IMR-90 (cell line): Measurements from ENCODE around the gene CDX1. TPM values are rescaled to one million over a fixed set of nuclear protein-coding genes. Genes with fewer than 3 reads are reported as not detected.

ENCODE experiments used
- ATAC-seq: fragments of 200-7000 bp; cut with Tn5 transposase; 2 replicates; pipeline ENCODE4 v1.9.1; 2020; ENCODE audit warnings: low read depth, mild to moderate bottlenecking, moderate library complexity
- BruUV-seq: library from RNA; stranded (reverse); fragments of 400-500 nt; replicated peaks from 2 replicates; lab custom pipeline; 2021; lab: Mats Ljungman, UMichigan
- CTCF ChIA-PET: fragments of 300-600 bp; formaldehyde crosslinking; extraction: SDS; loops from one replicate; lab custom pipeline; 2021; ENCODE audit warnings: antibody characterized with exemption; lab: Yijun Ruan, JAX
- POLR2A ChIA-PET: fragments of 300-600 bp; sonication (Branson Sonifier 250); formaldehyde crosslinking; loops from one replicate; lab custom pipeline; 2022; ENCODE audit warnings: antibody characterized with exemption; ENCODE audit not compliant: unreplicated experiment; lab: Charles Lee
- DNase-seq: peaks from one replicate; pipeline ENCODE4 v3.0.0; 2013
- H2AFZ ChIP-seq: replicated peaks from 2 replicates; pipeline ENCODE3; 2013; ENCODE audit warnings: low read length, mild to moderate bottlenecking; ENCODE audit not compliant: poor library complexity
- H2AK5ac ChIP-seq: 2 replicates; pipeline ENCODE4 v1.6.1; 2013; ENCODE audit warnings: low read depth, low read length, inconsistent platforms
- H2AK9ac ChIP-seq: replicated peaks from 2 replicates; pipeline ENCODE3; 2013; ENCODE audit warnings: mild to moderate bottlenecking, low read depth, low read length, moderate library complexity; ENCODE audit not compliant: poor library complexity
- H2BK120ac ChIP-seq: 2 replicates; pipeline ENCODE4 v1.6.1; 2013; ENCODE audit warnings: low read depth, low read length, inconsistent platforms
- H2BK15ac ChIP-seq: 3 replicates; pipeline ENCODE4 v1.6.1; 2013; ENCODE audit warnings: low read depth, low read length, inconsistent platforms
- H2BK20ac ChIP-seq: 2 replicates; pipeline ENCODE4 v1.6.1; 2013; ENCODE audit warnings: low read depth, mild to moderate bottlenecking, inconsistent platforms, low read length, moderate library complexity
- H2BK5ac ChIP-seq: 2 replicates; pipeline ENCODE4 v1.6.1; 2013; ENCODE audit warnings: mild to moderate bottlenecking, low read depth, low read length, inconsistent platforms; ENCODE audit not compliant: poor library complexity, severe bottlenecking
- H3K14ac ChIP-seq: replicated peaks from 2 replicates; pipeline ENCODE4 v1.6.1; 2013; ENCODE audit warnings: low read depth, low read length, inconsistent platforms
- H3K18ac ChIP-seq: 2 replicates; pipeline ENCODE4 v1.6.1; 2013; ENCODE audit warnings: low read depth, low read length, control low read depth
- H3K23ac ChIP-seq: 2 replicates; pipeline ENCODE4 v1.6.1; 2013; ENCODE audit warnings: low read depth, low read length, inconsistent platforms
- H3K27ac ChIP-seq: 2 replicates; pipeline ENCODE4 v1.5.1; 2013; ENCODE audit warnings: mild to moderate bottlenecking, control low read depth, low read length; ENCODE audit not compliant: insufficient read depth
- H3K27me3 ChIP-seq: 2 replicates; pipeline ENCODE4 v1.6.1; 2013; ENCODE audit warnings: low read length; ENCODE audit not compliant: control insufficient read depth, insufficient read depth
- H3K36me3 ChIP-seq: 2 replicates; pipeline ENCODE4 v1.6.1; 2013; ENCODE audit warnings: low read length, mixed read lengths; ENCODE audit not compliant: control insufficient read depth, insufficient read depth
- H3K4ac ChIP-seq: 2 replicates; pipeline ENCODE4 v1.6.1; 2013; ENCODE audit warnings: low read depth, low read length, inconsistent platforms
- H3K4me1 ChIP-seq: 2 replicates; pipeline ENCODE4 v1.6.1; 2013; ENCODE audit warnings: low read length, mixed read lengths; ENCODE audit not compliant: control insufficient read depth, insufficient read depth
- H3K4me2 ChIP-seq: 2 replicates; pipeline ENCODE4 v1.6.1; 2013; ENCODE audit warnings: low read depth, mild to moderate bottlenecking, control low read depth, low read length, moderate library complexity
- H3K4me3 ChIP-seq: 2 replicates; pipeline ENCODE4 v1.5.1; 2013; ENCODE audit warnings: low read depth, mild to moderate bottlenecking, control low read depth, low read length, moderate library complexity; ENCODE audit not compliant: insufficient read depth
- H3K56ac ChIP-seq: 2 replicates; pipeline ENCODE4 v1.6.1; 2013; ENCODE audit warnings: low read length, inconsistent platforms; ENCODE audit not compliant: insufficient read depth; ENCODE audit errors: extremely low read depth
- H3K79me1 ChIP-seq, 2 experiments: 2 replicates each; pipeline ENCODE4 v1.6.1; 2013; ENCODE audit warnings: low read length in 2 of 2, inconsistent platforms in 1 of 2, low read depth in 1 of 2
- H3K9ac ChIP-seq: 2 replicates; pipeline ENCODE4 v1.6.1; 2013; ENCODE audit warnings: low read depth, low read length, control low read depth
- H3K9me1 ChIP-seq: 2 replicates; pipeline ENCODE4 v1.6.1; 2013; ENCODE audit warnings: low read length, inconsistent platforms; ENCODE audit not compliant: insufficient read depth
- H3K9me3 ChIP-seq: 2 replicates; pipeline ENCODE4 v1.6.1; 2013; ENCODE audit warnings: low read length; ENCODE audit not compliant: control insufficient read depth, insufficient read depth
- H4K20me1 ChIP-seq: 2 replicates; pipeline ENCODE4 v1.6.1; 2013; ENCODE audit warnings: low read length, inconsistent platforms; ENCODE audit not compliant: insufficient read depth
- H4K5ac ChIP-seq: 2 replicates; pipeline ENCODE4 v1.6.1; 2013; ENCODE audit warnings: mild to moderate bottlenecking, low read depth, low read length, control low read depth
- H4K8ac ChIP-seq, 2 experiments: 2 replicates each; pipeline ENCODE4 v1.6.1; 2013; ENCODE audit warnings: low read depth in 2 of 2, low read length in 2 of 2, control low read depth in 1 of 2, inconsistent platforms in 1 of 2
- H4K91ac ChIP-seq: 2 replicates; pipeline ENCODE4 v1.6.1; 2013; ENCODE audit warnings: low read depth, low read length, inconsistent platforms; ENCODE audit not compliant: insufficient read depth
- CHD1 ChIP-seq: IDR thresholded peaks from 2 replicates; pipeline ENCODE4 v1.6.1; 2012; ENCODE audit warnings: low read depth, low read length, improper control_type of control experiment
- WGBS, 2 experiments: methylation state at CpG; one replicate each; pipeline versions ENCODE4 v1.1.5 to v1.1.7; 2013; ENCODE audit warnings: missing lambda C conversion rate in 2 of 2; ENCODE audit not compliant: insufficient read length in 1 of 2; ENCODE audit errors: extremely low coverage in 2 of 2; 5-methylcytosine and 5-hydroxymethylcytosine counted together
- dilution Hi-C: fragments of 300-500 bp; cut with HindIII; formaldehyde crosslinking; loops from one replicate; pipeline ENCODE4 v1.14.3; 2018; ENCODE audit warnings: low sequenced_read_pairs; ENCODE audit not compliant: unreplicated experiment
- in situ Hi-C: fragments of 300-500 bp; cut with MboI; formaldehyde crosslinking; loops from 3 replicates; pipeline ENCODE4 v1.14.3; 2019; ENCODE audit warnings: low sequenced_read_pairs, inconsistent platforms, mixed read lengths
- intact Hi-C: fragments of 100-400 bp; cut with micrococcal nuclease; formaldehyde crosslinking; loops from 2 replicates; pipeline ENCODE4 v1.10.0; 2022
- polyA plus RNA-seq, 3 experiments: library from polyadenylated mRNA; depleted of rRNA; stranded (reverse); fragments of >200 nt; gene quantifications; 2 replicates each; pipeline ENCODE4 v1.2.3, GENCODE V29; 2012; ENCODE audit warnings: low replicate concordance in 1 of 3
- total RNA-seq: library from RNA; depleted of rRNA; stranded (reverse); fragments of >200 nt; gene quantifications from 2 replicates; pipeline ENCODE4 v1.2.3, GENCODE V29; 2012
- TF ChIP-seq, protein P1 (sequence below): conservative IDR thresholded peaks from 2 replicates; pipeline ENCODE4 v1.5.1; 2012; ENCODE audit warnings: mild to moderate bottlenecking, low read depth, low read length, improper control_type of control experiment

The CDX1 gene
- total and polyA plus RNA-seq, 2 of the 4 experiments (the other 2 are of a cell fraction) = 0.18 to 0.24 TPM

DNA sequence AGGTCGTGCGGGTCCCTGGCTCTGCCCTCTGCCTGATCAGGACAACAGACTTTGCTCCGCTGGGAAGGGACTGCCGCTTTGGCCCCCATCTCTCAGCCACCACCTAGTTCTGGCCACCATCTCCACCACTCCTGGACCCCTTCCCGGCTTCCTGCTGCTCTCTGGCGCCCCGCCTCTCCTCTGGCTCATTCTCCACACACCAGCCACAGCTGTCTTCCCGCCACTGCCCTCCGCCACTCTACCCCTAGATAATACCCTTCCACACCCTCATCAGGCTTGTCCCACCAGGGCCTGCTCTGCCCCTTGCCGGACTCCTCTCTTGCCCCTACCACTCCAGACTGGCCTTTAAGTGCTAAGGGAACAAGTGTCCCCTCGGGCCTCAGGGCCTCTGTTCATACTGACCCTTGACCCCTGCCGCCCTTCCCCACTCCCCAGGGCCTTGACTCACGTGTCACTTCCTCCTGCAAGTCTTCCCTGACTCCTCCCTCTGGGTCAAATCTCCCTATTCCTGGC, 3.0 kb upstream of the CDX1 start:
- no peak overlapping the region for H3K23ac ChIP-seq
- no peak overlapping the region for H2BK5ac ChIP-seq
- no peak overlapping the region; the same call in 1 of the 2 replicates for H3K18ac ChIP-seq
- in situ Hi-C loops = no loop called here
- H3K4me3 ChIP-seq = no peak overlapping the region
- DNase-seq (no peak), ATAC-seq (no peak)
- no peak overlapping the region for H3K9ac ChIP-seq
- ChIA-PET POLR2A (no interaction called here), CTCF (interaction anchor here (1.0 kb wide), 1 partner anchor 12 kb away, joined by 3 read pairs; no protein-coding TSS in a partner anchor)
- peak overlapping the region; percentile 84 for H2AK9ac ChIP-seq
- H3K27ac ChIP-seq = no peak overlapping the region
- no peak for TF ChIP-seq CHD1
- TF ChIP-seq, protein P1, sequence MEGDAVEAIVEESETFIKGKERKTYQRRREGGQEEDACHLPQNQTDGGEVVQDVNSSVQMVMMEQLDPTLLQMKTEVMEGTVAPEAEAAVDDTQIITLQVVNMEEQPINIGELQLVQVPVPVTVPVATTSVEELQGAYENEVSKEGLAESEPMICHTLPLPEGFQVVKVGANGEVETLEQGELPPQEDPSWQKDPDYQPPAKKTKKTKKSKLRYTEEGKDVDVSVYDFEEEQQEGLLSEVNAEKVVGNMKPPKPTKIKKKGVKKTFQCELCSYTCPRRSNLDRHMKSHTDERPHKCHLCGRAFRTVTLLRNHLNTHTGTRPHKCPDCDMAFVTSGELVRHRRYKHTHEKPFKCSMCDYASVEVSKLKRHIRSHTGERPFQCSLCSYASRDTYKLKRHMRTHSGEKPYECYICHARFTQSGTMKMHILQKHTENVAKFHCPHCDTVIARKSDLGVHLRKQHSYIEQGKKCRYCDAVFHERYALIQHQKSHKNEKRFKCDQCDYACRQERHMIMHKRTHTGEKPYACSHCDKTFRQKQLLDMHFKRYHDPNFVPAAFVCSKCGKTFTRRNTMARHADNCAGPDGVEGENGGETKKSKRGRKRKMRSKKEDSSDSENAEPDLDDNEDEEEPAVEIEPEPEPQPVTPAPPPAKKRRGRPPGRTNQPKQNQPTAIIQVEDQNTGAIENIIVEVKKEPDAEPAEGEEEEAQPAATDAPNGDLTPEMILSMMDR = 0 out of 2 replicates have a peak, but pooled peaks have one; percentile 18
- peak overlapping the region; percentile 15 for H3K4ac ChIP-seq
- H4K5ac ChIP-seq = no peak overlapping the region
- peaks cover 21% of the 10 kb centered on the region for H3K4me1 ChIP-seq
- WGBS, 2 experiments = 21% methylated on average over 8 of the region's 13 CpGs; no CpG with 5 or more reads in 1 of the 2 experiments
- H3K14ac ChIP-seq = no peak overlapping the region
- dilution Hi-C loops = no loop called here
- intact Hi-C loops = no loop called here
- H3K4me2 ChIP-seq = no peak overlapping the region
- H4K20me1 ChIP-seq = no peaks in the 10 kb centered on the region
- peak overlapping the region in 1 of 2 experiments; percentile 61; a peak in 1 of 4 replicates for H4K8ac ChIP-seq
- H2AFZ ChIP-seq = peak overlapping the region; percentile 38
- H2BK15ac ChIP-seq = no peak overlapping the region
- peak overlapping the region; percentile 75; the same call in 1 of the 2 replicates for H2AK5ac ChIP-seq
- H3K27me3 ChIP-seq = peaks cover 3% of the 10 kb centered on the region
- no peaks in the 10 kb centered on the region for H3K36me3 ChIP-seq
- H3K79me1 ChIP-seq = peaks cover 0 to 24% of the 10 kb centered on the region in 2 experiments; a peak in 2 of 4 replicates
- H2BK120ac ChIP-seq = 0 out of 2 replicates have a peak overlapping the region, but pooled peaks have one; percentile 14
- no peak overlapping the region for H4K91ac ChIP-seq
- peaks cover 21% of the 10 kb centered on the region for H3K9me1 ChIP-seq
- H3K9me3 ChIP-seq = no peaks in the 10 kb centered on the region
- no peak overlapping the region for H2BK20ac ChIP-seq
- no peak overlapping the region for H3K56ac ChIP-seq
- BruUV-seq = no TSS peak
